T-helper 22 cell (primary cell): Measurements from ENCODE around the gene GNL1.

ENCODE experiments used
- DNase-seq: peaks from one replicate; pipeline ENCODE4 v3.0.0-alpha.2; 2020; ENCODE audit warnings: low read depth

GNL1 gene

GRCh38 chr6:30556066-30556905 lies at the start of gene GNL1:
Gene GNL1 (minus strand): TSS chr6:30556489. CDS start chr6:30556203, 286 bp downstream.
- DNase-seq, result peak; percentile 98

GRCh38 chr6:30603961-30604360 lies 47.7 kb upstream of the GNL1 start:
- DNase-seq, result no peak

DNA sequence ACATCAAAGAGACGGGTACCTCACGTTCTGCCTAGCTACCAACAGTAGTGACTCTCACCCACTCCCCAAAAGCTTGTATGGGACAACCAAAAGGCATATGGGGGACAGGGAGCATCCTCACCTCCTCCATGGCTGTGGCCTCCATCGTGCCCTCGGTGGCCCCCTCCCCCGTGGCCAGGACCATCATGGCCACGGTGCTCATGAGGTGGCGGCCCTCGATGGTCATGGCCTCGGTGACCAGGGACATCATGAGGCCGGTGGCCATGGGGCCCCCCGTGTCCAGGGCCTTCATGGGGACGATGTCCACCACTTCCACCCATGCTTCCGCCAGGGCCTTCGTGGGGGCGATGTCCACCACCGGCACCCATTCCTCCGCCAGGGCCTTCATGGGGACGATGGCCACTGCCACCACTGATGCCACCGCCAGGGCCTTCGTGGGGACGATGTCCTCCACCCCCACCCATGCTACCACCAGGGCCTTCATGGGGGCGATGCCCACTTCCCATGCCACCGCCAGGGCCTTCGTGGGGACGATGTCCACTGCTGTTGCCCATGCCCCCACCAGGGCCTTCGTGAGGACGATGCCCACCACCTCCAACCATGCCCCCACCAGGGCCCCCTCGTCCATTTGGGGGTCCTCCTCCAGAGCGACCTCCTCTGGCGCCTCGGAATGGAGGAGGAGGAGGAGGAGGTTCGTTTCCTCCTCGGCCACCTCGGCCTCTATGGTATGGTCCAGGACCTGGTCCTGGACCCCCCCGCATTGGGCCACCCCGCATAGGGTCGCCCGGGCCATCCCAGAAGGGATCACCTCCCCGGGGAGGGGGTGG lies 45.7 kb upstream of the GNL1 start:
- DNase-seq, result no peak

DNA sequence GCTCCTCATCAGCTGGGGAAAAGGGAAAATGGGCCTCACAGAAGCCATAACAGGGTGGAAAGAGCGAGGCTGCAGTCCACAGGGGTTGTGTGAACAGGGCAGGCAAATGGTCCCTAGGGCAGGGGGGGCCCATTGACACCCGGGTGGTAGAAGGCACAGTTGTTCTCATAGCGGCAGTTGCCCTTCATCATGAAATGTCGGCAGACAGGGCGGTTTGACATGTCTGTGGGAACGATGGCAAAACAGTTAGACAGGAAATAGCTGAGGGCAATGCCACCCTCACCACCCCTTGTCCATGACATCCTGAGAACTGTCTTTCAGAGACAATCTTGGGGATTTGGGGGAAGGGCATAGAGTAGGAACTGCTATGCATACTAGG lies 45.1 kb upstream of the GNL1 start:
- DNase-seq, result no peak

GRCh38 chr6:30600451-30600961 lies 44.2 kb upstream of the GNL1 start:
- DNase-seq, result no peak

GRCh38 chr6:30599625-30600324 lies 43.5 kb upstream of the GNL1 start:
- no peak for DNase-seq

DNA sequence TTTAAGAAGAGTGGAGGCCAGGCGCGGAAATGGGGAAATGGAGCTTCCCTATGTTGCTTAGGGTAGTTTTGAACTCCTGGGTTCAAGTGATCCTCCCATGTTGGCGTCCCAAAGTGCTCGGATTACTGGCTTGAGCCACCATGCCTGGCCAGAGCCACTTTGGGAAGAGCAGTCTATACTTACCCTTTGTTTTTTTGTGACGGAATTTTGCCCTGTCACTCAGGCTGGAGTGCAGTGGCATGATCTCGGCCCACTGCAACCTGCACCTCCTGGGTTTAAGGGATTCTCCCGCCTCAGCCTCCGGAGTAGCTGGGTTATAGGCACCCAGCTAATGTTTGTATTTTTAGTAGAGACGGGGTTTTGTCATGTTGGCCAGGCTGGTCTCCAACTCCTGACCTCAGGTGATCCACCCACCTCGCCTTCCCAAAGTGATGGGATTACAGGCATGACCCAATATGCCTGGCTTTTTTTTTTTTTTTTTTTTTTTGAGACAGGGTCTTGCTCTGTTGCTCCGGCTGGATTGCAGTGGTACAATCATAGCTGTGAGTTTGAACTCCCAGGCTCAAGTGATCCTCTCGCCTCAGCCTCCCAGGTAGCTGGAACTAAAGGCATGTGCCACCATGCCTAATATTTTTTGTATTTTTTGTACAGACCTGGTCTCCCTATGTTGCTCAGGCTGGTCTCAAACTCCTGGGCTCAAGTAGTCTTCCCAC lies 42.8 kb upstream of the GNL1 start:
- DNase-seq, result no peak

DNA sequence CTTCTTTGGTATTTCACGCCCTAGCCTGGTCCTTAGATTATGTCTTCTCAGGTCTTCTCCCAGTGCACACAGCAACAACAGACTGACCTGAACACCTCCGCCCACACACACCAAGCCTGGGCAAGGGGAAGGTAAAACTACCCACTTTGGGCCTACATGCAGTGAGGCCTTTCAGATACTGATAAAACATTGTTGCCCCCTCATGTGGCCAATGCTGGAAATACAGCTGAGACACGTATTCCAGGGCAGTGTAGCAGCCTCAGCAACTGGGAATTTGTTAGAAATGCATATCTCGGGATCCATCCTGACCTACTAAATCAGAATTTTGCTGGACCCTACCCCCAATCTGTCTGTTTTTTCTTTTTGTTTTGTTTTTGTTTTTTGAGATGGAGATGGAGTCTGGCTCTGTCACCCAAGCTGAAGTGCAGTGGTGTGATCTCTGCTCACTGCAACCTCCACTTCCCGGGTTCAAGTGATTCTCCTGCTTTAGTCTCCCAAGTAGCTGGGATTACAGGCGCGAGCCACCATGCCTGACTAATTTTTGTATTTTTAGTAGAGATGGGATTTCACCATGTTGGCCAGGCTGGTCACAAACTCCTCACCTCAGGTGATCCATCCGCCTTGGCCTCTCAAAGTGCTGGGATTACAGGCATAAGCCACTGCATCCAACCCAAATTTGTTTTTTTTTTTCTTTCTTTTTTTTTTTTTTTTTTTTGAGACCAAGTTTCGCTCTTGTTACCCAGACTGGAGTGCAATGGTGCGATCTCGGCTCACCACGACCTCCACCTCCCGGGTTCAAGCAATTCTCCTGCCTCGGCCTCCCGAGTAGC lies 41.2 kb upstream of the GNL1 start:
- peak; percentile 46 for DNase-seq

- DNase-seq, result no peak
Measured at GRCh38 chr6:30592287-30592686, 36.0 kb upstream of the GNL1 start.

DNA sequence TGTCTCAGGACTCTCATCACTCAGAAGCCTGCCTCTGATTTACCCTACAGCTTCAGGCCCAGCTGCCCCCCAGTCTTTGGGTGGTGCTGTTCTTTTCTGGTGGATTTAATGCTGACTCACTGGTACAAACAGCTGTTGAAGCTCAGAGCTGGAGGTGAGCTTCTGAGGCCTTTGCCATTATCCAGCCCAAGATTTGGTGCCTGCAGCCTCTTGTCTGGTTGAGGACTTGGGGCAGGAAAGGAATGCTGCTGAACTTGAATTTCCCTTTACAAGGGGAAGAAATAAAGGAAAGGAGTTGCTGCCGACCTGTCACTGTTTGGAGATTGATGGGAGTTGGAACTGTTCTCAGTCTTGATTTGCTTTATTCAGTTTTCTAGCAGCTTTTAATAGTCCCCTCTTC lies 34.7 kb upstream of the GNL1 start:
- DNase-seq, result no peak

DNA sequence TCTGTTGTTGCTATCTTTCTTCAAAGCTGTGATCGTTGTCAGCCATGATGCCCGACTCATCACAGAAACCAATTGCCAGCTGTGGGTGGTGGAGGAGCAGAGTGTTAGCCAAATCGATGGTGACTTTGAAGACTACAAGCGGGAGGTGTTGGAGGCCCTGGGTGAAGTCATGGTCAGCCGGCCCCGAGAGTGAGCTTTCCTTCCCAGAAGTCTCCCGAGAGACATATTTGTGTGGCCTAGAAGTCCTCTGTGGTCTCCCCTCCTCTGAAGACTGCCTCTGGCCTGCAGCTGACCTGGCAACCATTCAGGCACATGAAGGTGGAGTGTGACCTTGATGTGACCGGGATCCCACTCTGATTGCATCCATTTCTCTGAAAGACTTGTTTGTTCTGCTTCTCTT lies 34.2 kb upstream of the GNL1 start:
- no peak for DNase-seq

DNA sequence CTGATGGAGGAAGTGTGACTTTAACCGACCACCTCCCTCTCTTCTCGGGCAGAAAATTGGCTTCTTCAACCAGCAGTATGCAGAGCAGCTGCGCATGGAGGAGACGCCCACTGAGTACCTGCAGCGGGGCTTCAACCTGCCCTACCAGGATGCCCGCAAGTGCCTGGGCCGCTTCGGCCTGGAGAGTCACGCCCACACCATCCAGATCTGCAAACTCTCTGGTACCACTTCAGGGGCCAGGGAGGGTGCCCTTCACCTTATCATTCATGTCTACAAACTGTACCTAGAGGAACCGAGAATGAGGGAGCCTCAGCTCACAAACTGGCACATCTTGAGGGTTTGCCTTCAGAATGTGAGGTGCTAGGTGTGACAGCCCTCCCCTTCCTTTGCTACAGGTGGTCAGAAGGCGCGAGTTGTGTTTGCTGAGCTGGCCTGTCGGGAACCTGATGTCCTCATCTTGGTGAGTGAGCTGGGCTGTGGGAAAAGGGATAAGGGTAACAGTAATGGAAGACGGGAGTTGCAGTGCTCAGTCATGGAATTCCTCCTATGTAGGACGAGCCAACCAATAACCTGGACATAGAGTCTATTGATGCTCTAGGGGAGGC lies 33.6 kb upstream of the GNL1 start:
- no peak for DNase-seq

GRCh38 chr6:30583921-30584320 lies 27.6 kb upstream of the GNL1 start:
- no peak for DNase-seq

DNA sequence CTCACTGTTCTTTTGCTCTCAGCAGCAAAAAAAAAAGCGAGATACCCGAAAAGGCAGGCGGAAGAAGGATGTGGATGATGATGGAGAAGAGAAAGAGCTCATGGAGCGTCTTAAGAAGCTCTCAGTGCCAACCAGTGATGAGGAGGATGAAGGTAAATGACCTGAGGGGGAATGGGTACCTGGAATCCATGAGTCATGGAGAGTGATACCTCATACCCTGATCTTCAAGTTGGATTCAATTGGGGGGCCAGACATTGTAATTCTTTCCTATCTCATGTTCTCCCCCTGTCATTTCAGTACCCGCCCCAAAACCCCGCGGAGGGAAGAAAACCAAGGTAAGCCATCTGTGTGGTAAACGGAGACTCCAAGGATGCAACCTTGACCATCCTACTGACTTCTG lies 21.8 kb upstream of the GNL1 start:
- no peak for DNase-seq

- no peak for DNase-seq
Measured at GRCh38 chr6:30573113-30573512, 16.8 kb upstream of the GNL1 start.

DNA sequence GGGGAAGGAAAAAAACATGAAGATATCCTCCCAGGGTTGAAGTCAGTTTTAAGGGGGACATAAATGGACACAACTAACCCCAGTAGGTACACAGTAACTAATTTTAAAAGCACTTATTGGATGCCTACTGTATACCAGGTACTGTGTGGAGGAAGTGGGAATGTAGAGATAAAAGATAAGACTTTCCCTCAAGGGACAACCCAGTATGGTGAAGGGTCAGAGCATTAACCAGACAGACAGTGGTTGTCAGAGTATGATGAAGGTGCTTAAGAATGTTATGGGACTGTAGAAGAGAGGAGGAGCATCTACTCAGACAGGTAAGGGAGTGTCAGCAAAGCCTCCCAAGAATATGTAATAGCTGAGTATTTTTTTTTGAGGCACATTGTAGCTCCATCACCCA lies 15.9 kb upstream of the GNL1 start:
- no peak for DNase-seq

GRCh38 chr6:30571762-30572082 lies 15.4 kb upstream of the GNL1 start:
- DNase-seq, result no peak

- peak; percentile 97 for DNase-seq
Measured at GRCh38 chr6:30571075-30571761, 14.9 kb upstream of the GNL1 start, which contains the start of gene ABCF1. Gene ABCF1 (plus strand): TSS chr6:30571442. CDS start chr6:30571488, 46 bp downstream.

- no peak for DNase-seq
Measured at GRCh38 chr6:30570740-30571074, 14.4 kb upstream of the GNL1 start.

DNA sequence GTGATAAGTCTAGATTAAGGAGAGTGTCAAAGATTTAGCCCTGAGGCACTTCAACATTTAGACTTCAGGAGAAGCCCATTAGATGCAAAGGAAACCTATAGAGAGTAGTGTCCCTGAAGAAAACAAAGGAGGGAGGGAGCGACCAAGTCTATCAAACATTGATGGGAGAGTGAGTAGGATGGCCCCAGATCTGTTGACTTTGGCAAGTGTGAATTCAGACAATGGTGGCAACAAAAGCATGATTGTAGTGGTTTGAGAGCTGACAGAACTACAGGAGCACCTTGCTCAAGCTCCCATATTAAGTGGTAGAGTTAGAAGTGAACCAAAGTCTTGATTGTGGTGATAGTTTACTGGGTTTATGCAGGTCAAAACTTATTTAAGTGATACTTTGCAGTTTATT lies 14.0 kb upstream of the GNL1 start:
- no peak for DNase-seq
